ENCODE data around the gene PACRG.

GRCh38 chr6:163289447-163289846, 561.7 kb downstream of the PACRG start:
- TF ChIP-seq CTCF (IDR thresholded peaks at IDR 0.05), result no peak
- no peak for TF ChIP-seq REST (IDR thresholded peaks at IDR 0.05; ENCODE audit: low read depth, low read length)
- no peak for TF ChIP-seq EZH2phosphoT487 (IDR thresholded peaks at IDR 0.05; ENCODE audit: borderline replicate concordance, low read depth)
- no peak for TF ChIP-seq GABPA (IDR thresholded peaks at IDR 0.05; ENCODE audit: low read depth)
- TF ChIP-seq TEAD4 (IDR thresholded peaks at IDR 0.05; ENCODE audit: borderline replicate concordance, insufficient read depth), result no peak
- TF ChIP-seq RCOR1 (IDR thresholded peaks at IDR 0.05; ENCODE audit: low read length), result no peak
